HG03571 (cell line): Measurements from ENCODE around the gene SCN5A.

Source experiments
- ATAC-seq: cut with Tn5 transposase; IDR thresholded peaks from one replicate; pipeline ENCODE4 v1.9.1; 2021; ENCODE audit not compliant: unreplicated experiment

Gene SCN5A

DNA sequence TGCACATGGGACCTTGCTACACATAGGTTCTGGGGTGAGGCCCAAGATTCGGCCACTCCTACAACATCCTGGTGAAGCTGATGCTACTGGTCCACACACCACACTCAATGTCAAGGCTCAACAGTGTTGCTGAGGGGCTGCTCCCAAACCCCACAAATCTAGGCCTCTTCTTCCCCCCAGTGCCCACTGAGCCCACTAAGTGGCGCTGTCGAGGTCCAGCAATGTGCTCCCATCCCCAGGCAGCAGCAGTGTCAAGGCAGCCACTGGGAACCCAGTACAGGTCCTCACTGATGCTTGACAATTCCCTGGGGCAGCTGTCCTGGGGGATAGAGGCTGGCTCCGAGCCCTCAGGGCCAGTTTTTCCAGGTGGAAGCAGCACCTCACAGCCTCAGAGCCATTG, 21.5 kb downstream of the SCN5A start:
- ATAC-seq = no peak

DNA sequence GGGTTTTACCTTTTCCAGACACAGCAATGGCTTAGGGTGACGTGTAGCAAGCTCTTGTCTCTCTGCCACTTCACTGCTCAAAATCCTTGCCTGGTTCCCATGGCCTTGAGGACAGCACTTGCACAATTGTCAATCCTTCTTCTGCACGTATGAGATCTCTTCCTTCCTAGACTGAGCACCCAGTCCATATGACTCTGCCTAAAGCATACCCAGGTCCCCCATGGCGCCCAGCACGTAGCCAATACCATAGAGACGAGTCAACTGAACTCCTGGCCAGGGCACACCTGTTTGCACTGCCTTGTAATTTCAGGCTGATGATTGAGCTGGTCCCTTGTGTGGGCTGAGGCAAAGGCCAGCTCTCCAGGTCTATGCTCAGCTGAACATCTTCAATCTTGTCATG, 23.3 kb downstream of the SCN5A start:
- ATAC-seq = no peak

DNA sequence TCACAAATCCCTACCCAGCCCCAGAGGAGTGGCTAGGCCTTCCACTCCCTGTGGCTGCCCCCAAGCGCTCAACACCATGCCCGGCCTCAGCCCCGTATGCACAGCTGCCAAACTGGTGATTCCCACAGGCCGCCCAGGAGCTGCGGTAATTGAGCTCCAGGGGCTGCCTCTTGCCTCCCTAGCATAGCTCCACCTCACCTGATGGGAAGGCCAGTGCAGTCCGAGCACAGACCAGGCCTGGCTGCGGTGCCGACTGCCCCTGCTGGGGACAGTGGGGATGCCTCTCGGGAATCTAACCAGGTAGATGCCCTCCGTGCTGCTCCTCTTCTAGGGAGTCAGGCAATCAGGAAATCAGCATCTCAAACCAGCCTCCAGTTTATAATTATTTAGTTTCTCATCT, 25.9 kb downstream of the SCN5A start:
- ATAC-seq = no peak

DNA sequence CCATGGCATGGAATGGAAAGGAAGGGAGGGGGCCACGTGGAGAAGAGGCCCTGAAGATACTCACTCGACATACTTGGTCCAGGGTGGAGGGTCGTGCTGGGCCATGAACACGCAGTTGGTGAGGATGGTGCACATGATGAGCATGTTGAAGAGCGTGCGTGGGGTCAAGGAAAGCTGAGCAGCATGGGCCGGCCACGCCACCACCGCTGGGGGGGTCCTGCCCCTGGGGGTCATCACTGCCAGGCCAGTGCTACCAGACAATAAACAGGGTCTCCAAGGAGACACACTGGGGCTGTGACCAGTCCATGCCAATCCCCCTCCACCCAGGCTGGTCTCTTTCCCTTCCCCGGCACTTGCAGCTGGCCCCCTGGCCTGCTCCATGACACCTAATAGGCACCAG, 27.2 kb downstream of the SCN5A start:
- no peak for ATAC-seq

DNA sequence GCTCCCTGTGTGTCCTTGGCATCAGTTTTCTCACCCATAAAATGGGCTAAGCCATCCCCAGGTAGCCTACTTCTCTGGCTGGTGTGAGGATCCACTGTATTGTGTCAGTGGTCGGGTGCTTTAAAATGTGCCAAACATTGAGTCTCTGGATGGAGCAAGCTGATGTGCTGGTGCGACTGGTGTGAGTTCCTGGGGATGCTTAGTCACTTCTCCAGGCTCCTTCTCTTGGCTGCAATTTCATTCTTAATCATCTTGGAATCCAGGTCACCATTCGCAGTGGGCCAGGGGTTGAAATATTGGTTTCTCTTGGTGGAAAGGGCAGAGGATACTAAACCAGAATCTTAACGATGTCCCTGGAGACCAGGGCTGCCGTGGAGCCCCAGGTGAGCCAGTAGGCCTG, 29.3 kb downstream of the SCN5A start:
- no peak for ATAC-seq

DNA sequence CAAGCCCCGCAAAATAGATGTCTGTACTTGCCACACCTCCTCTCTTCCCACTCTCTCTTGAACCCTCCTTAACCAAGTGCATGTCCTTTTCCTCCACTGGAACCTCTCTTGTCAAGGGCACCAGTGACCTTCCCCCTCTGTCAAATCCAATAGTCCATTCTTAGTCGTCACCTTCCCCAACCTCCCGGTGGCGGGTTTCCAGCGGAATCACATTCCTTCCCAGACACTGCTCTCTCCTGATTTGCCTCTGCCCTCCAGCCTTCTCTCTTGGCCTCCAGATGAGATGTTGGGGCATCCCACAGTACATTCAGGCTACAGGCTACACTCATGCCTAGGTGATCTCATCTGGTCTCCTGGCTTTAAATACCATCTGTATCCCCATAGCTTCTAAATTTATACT, 31.1 kb downstream of the SCN5A start:
- ATAC-seq = no peak

DNA sequence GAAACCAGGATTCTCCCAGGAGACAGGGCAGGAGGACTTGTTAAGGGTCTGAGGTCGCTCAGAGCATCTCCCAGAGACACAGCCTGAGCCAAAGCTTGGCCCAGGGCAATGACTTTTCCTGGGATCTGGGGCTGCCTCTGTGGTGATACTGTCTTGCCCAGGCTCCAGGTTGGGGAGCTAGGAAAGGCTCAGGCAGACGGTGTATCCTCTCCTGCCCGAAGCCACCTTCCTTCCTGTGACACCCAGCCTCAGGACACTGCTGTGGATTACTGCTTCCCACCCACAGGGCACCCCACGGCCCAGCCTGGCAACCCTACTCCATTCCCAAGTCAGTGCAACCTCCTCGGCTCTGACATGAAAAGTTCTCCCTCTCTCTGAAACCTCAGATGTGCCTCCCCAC, 31.9 kb downstream of the SCN5A start:
- no peak for ATAC-seq

DNA sequence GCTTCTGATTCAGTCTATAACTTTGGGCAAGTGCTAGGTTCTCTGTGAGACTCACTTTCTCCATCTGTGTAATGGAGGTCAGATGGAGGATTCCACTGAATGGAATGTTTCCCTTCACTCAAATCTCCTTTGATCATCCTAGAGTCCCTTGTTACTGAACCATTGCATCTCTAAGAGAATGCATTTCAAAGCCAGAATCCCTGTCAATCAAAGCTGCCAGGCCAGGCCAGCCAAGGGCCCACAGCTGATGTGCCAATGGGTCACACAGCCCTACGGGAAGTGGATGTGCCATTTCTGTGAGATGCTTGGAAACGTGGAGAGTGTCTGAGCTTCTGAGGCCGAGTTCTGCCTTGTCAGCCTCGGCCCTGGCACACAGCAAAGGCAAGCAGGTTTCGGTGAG, 32.4 kb downstream of the SCN5A start:
- no peak for ATAC-seq

DNA sequence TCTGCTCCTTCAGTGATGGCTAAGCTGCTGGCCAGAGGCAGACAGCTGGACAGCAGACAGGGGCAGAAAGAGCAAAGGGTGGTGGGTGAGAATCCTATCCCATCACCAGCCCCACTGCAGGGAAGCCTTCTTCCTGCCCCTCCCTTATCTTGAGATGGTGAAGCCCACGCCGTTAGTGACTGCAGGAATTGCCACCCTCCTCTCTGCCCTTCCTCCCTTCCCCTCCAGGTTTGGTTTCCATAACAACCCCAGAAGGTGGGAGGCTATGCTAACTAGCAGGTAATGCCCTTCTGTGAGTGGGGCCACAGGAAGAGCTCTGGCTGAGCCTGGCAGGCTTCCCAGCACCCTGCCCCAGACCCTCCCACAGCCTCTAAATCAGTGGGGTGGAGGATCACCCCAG, 32.8 kb downstream of the SCN5A start:
- ATAC-seq = no peak

DNA sequence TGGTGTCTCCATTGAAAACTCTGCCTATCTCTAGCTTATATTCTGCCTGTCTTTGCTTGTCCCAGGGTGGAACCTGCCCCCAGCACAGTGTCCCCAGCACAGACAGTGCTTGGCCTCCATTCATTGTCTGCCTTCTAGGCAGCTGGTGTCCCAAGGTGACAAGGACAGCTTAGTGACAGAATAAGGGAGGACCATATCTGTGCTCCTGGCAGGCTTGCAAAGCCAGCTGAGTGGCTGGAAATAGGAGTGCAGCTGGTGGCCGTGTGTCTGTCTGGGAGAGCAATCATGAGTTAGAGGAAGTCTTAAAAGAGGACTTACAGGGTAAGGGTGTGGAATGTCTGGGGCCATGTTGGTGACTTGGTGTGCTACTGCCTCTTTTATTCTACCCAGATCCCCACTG, 33.4 kb downstream of the SCN5A start:
- no peak for ATAC-seq

DNA sequence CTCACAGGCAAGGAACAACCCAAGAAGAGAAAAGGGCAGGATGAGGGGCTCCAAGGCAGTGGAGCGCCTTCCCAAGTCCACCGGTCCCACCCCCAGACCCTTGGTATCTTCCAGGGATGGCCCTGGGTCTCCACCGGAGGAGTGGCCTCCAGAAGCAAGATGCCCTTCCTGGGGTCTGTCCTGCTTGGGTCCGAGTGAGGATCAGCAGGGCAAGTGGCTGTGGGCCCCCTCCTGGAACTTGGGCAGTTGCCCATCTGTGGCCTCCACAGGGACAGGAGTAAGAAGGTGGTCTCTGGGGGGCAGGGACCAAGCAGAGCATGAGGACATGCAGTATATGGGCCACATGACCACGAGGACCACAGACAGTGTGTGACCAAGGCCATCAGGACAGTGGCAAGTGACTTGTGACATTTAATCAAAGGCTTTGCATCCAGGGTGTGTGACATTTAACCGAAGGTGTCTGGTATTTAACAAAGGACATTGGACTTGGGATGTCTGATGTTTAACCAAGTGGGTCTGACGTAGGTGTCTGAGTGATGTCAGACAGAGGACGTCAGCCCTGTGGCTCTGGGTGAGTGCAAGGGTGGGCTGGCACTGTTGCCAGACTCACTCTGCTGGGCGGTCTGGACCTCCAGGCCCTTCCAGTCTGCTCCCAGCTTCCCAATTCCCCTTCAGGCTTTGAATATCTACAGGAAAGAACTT, 34.7 kb downstream of the SCN5A start:
- no peak for ATAC-seq

DNA sequence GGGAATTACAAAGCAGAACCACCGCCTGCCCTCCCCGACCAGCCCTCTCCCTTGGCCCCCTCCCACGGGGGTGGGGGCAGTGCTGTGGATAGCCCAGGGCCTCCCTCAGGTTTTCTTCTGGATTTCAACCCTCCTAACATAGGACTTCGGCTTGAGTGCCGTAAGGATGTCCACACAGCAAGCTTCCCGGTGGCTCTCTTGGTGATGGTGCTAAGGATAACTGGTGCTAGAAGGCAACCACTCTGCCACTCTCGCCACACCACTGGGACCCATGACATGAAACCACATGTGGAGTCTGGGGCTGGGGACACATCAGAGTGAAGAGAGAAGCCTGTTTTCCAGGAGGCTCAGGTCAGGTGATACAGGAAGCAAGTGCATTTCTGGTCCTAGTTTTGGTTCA, 35.4 kb downstream of the SCN5A start:
- no peak for ATAC-seq

DNA sequence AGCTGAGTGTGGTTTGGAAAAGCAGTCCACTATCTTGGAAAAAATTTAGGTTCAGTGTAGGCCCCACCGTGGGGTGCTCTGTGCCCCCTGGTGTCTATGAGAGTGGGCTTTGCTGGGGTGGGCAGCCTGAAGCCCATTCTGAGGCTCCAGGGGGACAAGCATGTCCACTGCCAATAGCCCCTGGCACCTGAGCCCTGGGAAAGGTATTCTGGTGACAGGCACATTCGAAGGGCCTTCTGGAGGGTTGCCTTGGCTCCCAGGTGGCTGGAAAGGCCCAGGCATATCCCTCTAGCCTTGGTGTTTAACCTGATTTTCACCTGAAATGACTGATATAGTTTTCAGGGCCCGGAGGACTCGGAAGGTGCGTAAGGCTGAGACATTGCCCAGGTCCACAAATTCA, 36.1 kb downstream of the SCN5A start:
- no peak for ATAC-seq

DNA sequence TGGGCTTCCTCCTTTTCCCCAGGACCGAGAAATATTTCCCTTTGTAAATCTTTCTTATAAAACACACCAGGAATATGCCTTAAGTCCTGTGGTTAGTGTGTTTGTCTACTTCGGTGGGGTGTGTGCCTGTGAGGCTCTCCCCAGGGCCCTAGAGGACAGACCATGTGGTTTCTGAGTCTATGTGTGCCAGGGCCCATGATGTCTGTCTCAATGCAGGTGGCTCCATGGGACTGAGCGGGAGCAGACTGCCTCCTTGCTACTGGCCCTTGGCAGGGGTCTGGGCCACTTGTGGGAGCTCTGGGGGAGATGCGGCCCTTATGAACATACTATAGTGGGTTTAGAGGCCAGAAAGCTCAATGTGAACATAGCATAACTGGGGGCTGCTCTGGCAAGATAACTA, 37.6 kb downstream of the SCN5A start:
- ATAC-seq = no peak

DNA sequence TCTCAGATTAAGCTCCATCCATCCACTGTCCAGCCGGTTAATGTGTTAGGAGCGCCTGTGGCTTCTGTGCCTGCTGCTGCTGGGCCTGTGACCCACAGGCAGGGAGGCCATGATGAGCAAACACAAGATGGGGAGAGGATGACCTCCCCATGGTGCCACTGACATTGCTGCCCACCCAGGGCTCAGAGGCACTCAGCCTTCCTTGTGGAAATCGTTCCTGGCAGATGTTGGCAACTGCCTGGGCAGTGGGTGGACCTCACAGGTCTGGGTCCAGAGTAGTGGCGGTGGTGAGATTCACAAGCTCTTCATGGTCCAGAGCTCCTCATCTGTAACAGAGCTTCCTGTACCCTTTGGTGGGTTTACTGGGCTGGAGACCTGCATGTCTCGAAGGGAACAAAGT, 38.6 kb downstream of the SCN5A start:
- no peak for ATAC-seq

DNA sequence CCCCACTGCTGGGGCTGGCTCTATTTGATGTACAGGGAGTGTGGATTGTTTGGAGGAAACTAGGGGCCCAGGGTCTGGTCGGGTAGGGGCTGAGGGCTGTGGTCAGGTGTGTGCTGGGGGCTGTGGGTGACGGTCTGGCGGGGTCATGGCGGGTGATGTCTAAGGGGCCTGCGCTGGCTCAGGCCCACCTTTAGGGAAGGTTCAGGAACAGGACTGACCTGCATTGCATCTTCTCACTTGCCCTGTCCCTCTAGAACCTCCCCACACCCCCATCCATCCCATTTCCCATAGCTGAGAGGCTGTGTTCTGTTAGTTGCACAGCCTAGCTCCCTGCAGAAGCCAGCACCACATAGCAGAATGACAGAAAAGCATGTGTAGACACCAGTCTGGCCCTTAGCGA, 39.1 kb downstream of the SCN5A start:
- ATAC-seq = no peak

DNA sequence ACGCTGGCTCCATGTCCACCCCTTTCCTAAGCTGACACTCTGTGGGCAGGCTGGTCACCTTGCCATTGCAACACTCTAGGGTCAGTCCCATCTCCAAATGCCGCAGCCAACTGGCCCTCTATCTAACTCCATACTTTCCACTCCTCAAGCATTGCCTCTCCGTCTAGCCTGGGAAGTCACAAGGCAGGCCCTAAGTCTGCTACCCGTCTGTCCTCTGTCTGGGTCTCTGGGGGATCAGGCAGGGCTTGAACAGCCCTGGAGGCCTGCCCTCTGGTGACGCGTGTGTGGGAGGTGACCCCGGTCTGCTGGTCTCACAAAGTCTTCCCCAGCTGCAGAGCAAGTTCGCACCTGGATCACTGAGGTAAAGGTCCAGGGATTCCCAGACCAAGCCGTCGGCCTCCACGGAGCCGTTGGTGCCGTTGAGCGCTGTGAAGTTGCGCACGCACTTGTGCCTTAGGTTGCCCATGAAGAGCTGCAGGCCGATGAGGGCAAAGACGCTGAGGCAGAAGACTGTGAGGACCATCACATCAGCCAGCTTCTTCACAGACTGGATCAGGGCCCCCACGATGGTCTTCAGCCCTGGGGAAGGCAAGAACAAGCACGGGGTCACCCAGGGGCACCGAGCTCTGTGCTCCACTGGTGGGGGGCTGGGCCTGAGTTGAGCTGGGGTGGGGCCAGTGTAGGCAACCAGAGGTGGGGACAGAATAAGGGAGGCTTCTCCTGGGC, 39.9 kb downstream of the SCN5A start:
- no peak for ATAC-seq

DNA sequence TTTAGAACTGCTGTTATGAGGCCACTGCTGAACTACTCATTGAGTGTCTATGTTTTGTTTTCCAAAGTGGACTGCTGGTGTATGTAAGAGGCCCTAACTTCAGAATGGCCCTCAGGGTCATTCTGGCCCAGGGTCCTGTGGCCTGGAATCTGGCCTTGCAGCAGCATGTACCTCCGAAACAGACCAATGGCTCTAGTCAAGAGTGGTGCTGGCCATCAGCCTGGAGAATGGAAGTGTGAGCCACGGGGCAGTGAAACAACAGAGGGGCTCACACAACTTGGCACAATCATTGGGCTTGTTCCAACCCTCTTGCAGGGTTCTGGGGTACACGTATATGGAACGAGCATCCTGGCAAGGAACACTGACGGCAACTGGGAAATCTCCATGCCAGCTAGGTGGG, 40.5 kb downstream of the SCN5A start:
- no peak for ATAC-seq

DNA sequence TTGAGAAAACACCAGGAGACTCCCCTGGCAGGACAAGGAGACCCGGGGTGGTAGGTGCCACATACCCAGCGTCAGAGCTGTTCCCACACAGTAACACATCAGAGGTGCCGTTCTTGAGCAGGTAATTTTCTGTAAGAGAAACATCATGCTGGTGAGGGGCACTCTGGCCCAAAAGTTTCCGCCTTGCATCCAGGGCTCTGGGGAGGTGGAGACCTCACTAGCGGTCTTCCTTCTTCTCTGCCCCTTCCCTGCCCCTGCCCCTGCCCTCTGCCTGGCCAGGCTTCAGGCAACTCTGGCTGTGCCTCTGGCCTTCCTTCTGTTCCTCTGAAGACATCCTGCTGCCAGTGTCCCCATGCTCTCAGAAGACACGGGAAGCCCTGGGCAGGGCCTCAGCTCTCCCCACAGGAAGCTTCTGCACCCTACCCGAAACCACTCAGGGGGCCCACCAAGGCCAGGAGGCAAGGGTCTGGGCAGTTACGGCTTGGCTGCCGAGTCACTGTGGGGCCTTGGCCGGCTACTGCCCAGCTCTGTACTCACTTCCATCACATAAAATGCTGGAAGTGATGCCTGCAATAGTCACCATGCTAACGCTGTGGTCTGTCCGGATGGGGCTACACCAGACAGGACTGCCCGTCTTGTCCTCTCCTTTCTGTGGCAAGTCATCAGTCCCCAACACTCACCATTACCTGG, 41.3 kb downstream of the SCN5A start:
- no peak for ATAC-seq

DNA sequence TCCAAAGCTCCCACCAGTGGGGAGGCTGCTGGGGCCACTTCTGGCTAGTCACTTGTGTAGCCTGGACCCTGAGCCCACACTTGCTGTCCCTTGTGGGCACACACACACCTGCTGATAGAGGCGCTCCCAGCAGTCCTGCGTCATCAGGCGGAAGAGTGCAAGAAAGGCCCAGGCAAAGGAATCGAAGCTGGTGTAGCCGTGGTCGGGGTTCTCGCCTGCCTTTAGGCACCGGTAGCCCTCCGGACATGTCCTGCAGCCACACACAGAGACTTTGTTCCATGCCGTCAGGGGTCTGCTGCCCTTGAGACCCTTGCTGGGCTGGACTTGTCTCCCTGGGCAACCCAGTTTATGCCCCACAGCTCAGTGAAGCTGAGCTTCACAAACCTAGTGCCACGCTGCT, 42.9 kb downstream of the SCN5A start:
- no peak for ATAC-seq

DNA sequence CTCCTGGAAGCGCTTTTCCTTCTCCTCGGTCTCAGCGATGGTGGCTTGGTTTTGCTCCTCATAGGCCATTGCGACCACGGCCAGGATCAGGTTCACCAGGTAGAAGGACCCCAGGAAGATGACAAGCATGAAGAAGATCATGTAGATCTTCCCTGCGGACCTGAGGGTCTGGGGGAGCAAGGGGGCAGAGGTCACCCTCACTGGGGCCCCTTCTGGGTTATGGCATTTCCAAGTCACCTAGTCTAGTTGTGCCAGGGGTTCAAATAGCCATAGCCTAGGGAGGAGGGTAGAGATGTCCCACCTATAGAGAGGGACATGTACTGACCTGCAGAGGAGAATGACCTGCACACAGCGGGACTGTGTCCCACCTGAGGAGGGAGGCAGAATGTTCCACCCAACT, 43.5 kb downstream of the SCN5A start:
- ATAC-seq = no peak

DNA sequence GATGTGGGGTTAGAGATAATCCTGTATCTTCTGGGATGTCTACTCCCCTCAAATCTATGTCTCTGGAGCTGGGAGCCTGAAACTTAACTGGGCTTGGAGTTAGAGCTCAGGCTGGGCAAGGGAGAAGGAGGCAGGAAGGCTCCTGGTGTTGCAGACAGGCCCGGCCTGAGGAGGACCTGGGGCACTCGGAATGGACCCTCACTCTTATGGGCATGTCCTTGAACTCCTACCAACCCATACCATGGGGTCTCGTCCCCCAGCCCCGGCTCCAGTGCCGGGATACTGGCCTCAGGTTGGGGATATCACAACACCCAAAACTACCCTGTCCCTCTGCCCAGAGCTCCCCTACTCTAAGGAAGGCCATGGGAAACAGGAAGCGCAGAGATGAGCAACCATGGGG, 45.2 kb downstream of the SCN5A start:
- ATAC-seq = no peak
